Thoracic aorta (tissue), 2 donors: ENCODE results near the gene TARBP2. TPM values are rescaled to one million over a fixed set of nuclear protein-coding genes. Genes with fewer than 3 reads are reported as not detected.
"Not testable (repeated sequence)": the region's sequence is repeated elsewhere in the genome, so short reads cannot be mapped to it uniquely, and the experiment has no call there.

Experiments
- ATAC-seq: fragments of 150-250 bp; one replicate; pipeline ENCODE4 v1.8.0; 2017; ENCODE audit warnings: low read depth; ENCODE audit not compliant: insufficient number of reproducible peaks, low FRiP score
- DNase-seq: peaks from one replicate; pipeline ENCODE4 v3.0.0-alpha.2; 2020; ENCODE audit warnings: low spot score
- H3K27ac ChIP-seq, 2 donors: fragments of 200-600 bp; sonication (generic); 1 replicate in 1 of 2; 2 replicates in 1 of 2; pipeline ENCODE4 v1.5.1; 2016; ENCODE audit warnings: mild to moderate bottlenecking in 2 of 2, moderate library complexity in 2 of 2
- H3K27me3 ChIP-seq: fragments of 200-600 bp; sonication (generic); replicated peaks from 2 replicates; pipeline ENCODE4 v1.6.0; 2016; ENCODE audit warnings: mild to moderate bottlenecking; ENCODE audit not compliant: insufficient read depth
- H3K36me3 ChIP-seq: fragments of 200-600 bp; sonication (generic); one replicate; pipeline ENCODE4 v1.5.1; 2016
- H3K4me1 ChIP-seq, 2 donors: fragments of 200-600 bp; sonication (generic); 1 replicate in 1 of 2; 2 replicates in 1 of 2; pipeline versions ENCODE4 v1.5.1 to v1.6.0; 2016; ENCODE audit warnings: low read depth in 2 of 2, mild to moderate bottlenecking in 1 of 2; ENCODE audit not compliant: control insufficient read depth in 1 of 2
- H3K4me3 ChIP-seq: fragments of 200-600 bp; sonication (generic); 2 replicates; pipeline ENCODE4 v1.5.1; 2016; ENCODE audit warnings: mild to moderate bottlenecking
- H3K9me3 ChIP-seq: fragments of 200-600 bp; sonication (generic); 2 replicates; pipeline ENCODE4 v1.5.1; 2016
- CTCF ChIP-seq: fragments of 200-600 bp; sonication (generic); IDR thresholded peaks from one replicate; pipeline ENCODE4 v1.5.1; 2019; ENCODE audit warnings: antibody characterized with exemption
- total RNA-seq, 2 donors: library from RNA; depleted of rRNA; stranded (reverse); fragments of >200 nt; gene quantifications; one replicate each; pipeline versions ENCODE4 v1.1.0 to v1.2.3, GENCODE V29; 2016

TARBP2 gene
- total RNA-seq, 2 donors from 2014 or later, result 14.2 to 27.7 TPM

GRCh38 chr12:53543539-53543938 lies 42.5 kb downstream of the TARBP2 start:
- H3K27ac ChIP-seq, result peak overlapping the region; percentile 18 to 35
- peaks cover 0 to 26% of the 10 kb centered on the region in 2 donors for H3K4me1 ChIP-seq
- no peaks in the 10 kb centered on the region for H3K27me3 ChIP-seq
- H3K36me3 ChIP-seq, result peaks cover 25% of the 10 kb centered on the region
- DNase-seq (no peak), ATAC-seq (peak; percentile 66)
- H3K4me3 ChIP-seq, result no peak overlapping the region
- no peaks in the 10 kb centered on the region for H3K9me3 ChIP-seq
- TF ChIP-seq CTCF, result peak; percentile 81

DNA sequence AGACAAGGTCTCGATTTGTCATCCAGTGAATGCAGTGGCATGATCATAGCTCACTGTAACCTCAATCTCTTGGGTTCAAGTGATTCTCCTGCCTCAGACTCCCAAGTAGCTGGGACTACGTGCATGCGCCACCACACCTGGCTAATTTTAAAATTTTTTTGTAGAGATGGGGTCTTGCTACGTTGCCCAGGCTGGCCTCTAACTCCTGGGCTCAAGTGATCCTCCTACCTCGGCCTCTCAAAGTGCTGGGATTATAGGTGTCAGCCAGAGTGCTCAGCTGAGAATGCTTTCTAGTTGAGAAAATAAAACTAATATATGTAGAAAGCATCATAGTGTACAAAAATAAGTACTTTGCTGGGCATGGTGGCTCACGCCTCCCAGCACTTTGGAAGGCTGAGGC lies 47.3 kb downstream of the TARBP2 start:
- peaks cover 0 to 23% of the 10 kb centered on the region in 2 donors for H3K4me1 ChIP-seq
- H3K27me3 ChIP-seq, ATAC-seq, H3K27ac ChIP-seq, DNase-seq, H3K4me3 ChIP-seq, H3K9me3 ChIP-seq: not testable (repeated sequence)
- peaks cover 30% of the 10 kb centered on the region for H3K36me3 ChIP-seq

DNA sequence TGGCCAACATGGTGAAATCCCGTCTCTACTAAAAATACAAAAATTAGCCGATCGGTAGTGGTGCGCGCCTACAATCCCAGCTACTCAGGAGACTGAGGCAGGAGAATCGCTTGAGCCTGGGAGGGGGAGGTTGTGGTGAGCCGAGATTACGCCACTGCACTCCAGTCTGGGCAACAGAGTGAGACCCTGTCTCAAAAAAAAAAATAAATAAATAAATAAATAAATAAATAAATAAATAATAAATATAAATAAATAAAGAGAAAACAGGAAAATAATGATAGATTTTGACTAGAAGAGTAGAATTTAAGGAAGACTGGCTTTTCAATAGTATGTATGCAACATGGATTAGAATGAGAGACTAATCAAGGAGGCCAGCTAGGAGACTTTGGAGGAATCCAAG lies 49.0 kb downstream of the TARBP2 start:
- peaks cover 30% of the 10 kb centered on the region for H3K36me3 ChIP-seq
- not testable (repeated sequence) for H3K27ac ChIP-seq, ATAC-seq, H3K4me3 ChIP-seq, H3K4me1 ChIP-seq, H3K27me3 ChIP-seq, DNase-seq, H3K9me3 ChIP-seq

- Histone ChIP-seq H3K4me3 (no peak overlapping the region), H3K4me1 (peaks cover 0 to under 1% of the 10 kb centered on the region in 2 donors), H3K9me3 (no peaks in the 10 kb centered on the region), H3K27ac (no peak overlapping the region), H3K27me3 (no peaks in the 10 kb centered on the region), H3K36me3 (peaks cover 30% of the 10 kb centered on the region)
- ATAC-seq, result no peak
- no peak for TF ChIP-seq CTCF
- no peak for DNase-seq
These were observed 49.5 kb downstream of the TARBP2 start for GRCh38 chr12:53550595-53550994.

GRCh38 chr12:53551889-53552291 lies 50.8 kb downstream of the TARBP2 start:
- Histone ChIP-seq H3K27ac (no peak overlapping the region), H3K27me3 (no peaks in the 10 kb centered on the region), H3K4me3 (no peak overlapping the region), H3K36me3 (peaks cover 30% of the 10 kb centered on the region), H3K9me3 (no peaks in the 10 kb centered on the region), H3K4me1 (peaks cover 0 to 2% of the 10 kb centered on the region in 2 donors)
- DNase-seq, result no peak
- ATAC-seq, result no peak
- TF ChIP-seq CTCF, result no peak

DNA sequence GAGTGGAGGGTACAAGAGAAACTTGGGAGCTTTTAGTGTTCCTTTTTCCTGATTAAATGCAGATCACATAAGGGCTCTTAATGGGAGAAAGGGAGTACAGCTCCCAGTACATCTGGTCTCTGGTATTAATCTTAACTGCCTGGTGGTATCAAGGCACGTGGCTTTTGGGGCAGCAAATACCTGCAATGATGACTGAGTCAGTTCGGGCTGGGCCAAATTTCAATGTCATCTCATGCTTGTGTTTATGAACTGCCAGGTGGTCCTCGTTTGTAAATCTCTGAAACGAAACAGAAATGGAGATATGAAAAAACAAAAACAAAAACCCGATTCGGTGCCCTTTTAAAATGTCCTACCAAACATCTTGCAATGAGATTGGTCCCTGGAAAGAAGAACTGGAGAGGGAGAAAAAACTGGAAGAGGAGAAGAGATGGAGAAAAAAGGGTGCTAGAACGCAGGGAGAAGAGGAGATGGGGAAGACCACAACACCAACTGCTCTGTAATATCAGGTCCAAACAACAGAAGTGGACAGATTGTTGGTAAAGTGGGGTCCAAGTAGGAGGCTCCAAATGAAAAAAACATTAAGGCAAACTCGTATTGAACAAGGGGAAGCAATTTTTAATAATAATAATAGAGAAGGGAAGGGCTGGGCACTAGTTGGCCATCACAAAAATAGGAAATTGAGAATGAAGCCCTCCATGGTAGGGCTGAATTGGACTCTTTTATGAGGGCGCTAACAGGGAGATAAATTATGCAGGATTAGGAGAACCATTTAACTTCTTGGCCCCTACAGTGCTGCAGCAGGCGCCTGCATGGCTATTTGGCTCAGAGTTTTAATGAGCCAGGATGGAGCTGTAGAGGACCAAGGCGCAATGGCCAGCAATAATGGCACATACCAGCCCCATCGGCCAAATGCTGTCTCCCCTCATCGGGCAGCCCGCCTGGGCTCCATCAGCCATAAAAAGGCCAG lies 51.6 kb downstream of the TARBP2 start:
- no peak for TF ChIP-seq CTCF
- no peaks in the 10 kb centered on the region for H3K27me3 ChIP-seq
- H3K9me3 ChIP-seq, result no peaks in the 10 kb centered on the region
- H3K4me3 ChIP-seq, result no peak overlapping the region
- peaks cover 27% of the 10 kb centered on the region for H3K36me3 ChIP-seq
- no peak for ATAC-seq
- H3K4me1 ChIP-seq, result peaks cover 0 to 9% of the 10 kb centered on the region in 2 donors
- H3K27ac ChIP-seq, result no peak overlapping the region
- no peak for DNase-seq
